ENCODE results near the gene RTP3. TPM values are rescaled to one million over a fixed set of nuclear protein-coding genes. Genes with fewer than 3 reads are reported as not detected.
A peak's percentile ranks its signal among the peaks of the same experiment; 100 is the strongest.

Gene RTP3
- total RNA-seq, 1 donor from 2014 or later: not detected

GRCh38 chr3:46508850-46509591 lies 11.2 kb downstream of the RTP3 start:
- Mint-ChIP-seq H3K36me3 (ENCODE audit: unreplicated experiment) (no peaks in the 10 kb centered on the region), H3K4me3 (ENCODE audit: unreplicated experiment) (no peak overlapping the region), H3K4me1 (ENCODE audit: unreplicated experiment) (no peaks in the 10 kb centered on the region), H3K9me3 (ENCODE audit: unreplicated experiment) (no peaks in the 10 kb centered on the region), H3K27me3 (ENCODE audit: unreplicated experiment) (no peaks in the 10 kb centered on the region), H3K27ac (ENCODE audit: unreplicated experiment) (no peak overlapping the region)
- no peak for TF ChIP-seq CTCF (IDR thresholded peaks at IDR 0.05)
- DNase-seq (ENCODE audit: extremely low spot score, unreplicated experiment): no peak

- peak; percentile 13 for DNase-seq (ENCODE audit: extremely low spot score, unreplicated experiment)
- H3K36me3 Mint-ChIP-seq (ENCODE audit: unreplicated experiment): no peaks in the 10 kb centered on the region
- H3K27ac Mint-ChIP-seq (ENCODE audit: unreplicated experiment): no peak overlapping the region
- no peaks in the 10 kb centered on the region for H3K9me3 Mint-ChIP-seq (ENCODE audit: unreplicated experiment)
- no peak overlapping the region for H3K4me3 Mint-ChIP-seq (ENCODE audit: unreplicated experiment)
- no peaks in the 10 kb centered on the region for H3K27me3 Mint-ChIP-seq (ENCODE audit: unreplicated experiment)
- H3K4me1 Mint-ChIP-seq (ENCODE audit: unreplicated experiment): no peaks in the 10 kb centered on the region
- no peak for TF ChIP-seq CTCF (IDR thresholded peaks at IDR 0.05)
Measured at GRCh38 chr3:46509661-46510187, 11.9 kb downstream of the RTP3 start.

- H3K4me1 Mint-ChIP-seq (ENCODE audit: unreplicated experiment): peaks cover 9% of the 10 kb centered on the region
- H3K4me3 Mint-ChIP-seq (ENCODE audit: unreplicated experiment): no peak overlapping the region
- TF ChIP-seq CTCF (IDR thresholded peaks at IDR 0.05): no peak
- H3K27ac Mint-ChIP-seq (ENCODE audit: unreplicated experiment): no peak overlapping the region
- DNase-seq (ENCODE audit: extremely low spot score, unreplicated experiment): no peak
- no peaks in the 10 kb centered on the region for H3K9me3 Mint-ChIP-seq (ENCODE audit: unreplicated experiment)
- H3K36me3 Mint-ChIP-seq (ENCODE audit: unreplicated experiment): no peaks in the 10 kb centered on the region
- no peaks in the 10 kb centered on the region for H3K27me3 Mint-ChIP-seq (ENCODE audit: unreplicated experiment)
Measured at GRCh38 chr3:46512191-46512749, 14.5 kb downstream of the RTP3 start.

GRCh38 chr3:46516521-46516920 lies 18.7 kb downstream of the RTP3 start:
- Mint-ChIP-seq H3K4me1 (ENCODE audit: unreplicated experiment) (peaks cover 18% of the 10 kb centered on the region), H3K4me3 (ENCODE audit: unreplicated experiment) (no peak overlapping the region), H3K36me3 (ENCODE audit: unreplicated experiment) (no peaks in the 10 kb centered on the region), H3K27ac (ENCODE audit: unreplicated experiment) (peak overlapping the region; percentile 67), H3K27me3 (ENCODE audit: unreplicated experiment) (no peaks in the 10 kb centered on the region), H3K9me3 (ENCODE audit: unreplicated experiment) (no peaks in the 10 kb centered on the region)
- TF ChIP-seq CTCF (IDR thresholded peaks at IDR 0.05): no peak
- DNase-seq (ENCODE audit: extremely low spot score, unreplicated experiment): peak; percentile 62

- peaks cover 18% of the 10 kb centered on the region for H3K4me1 Mint-ChIP-seq (ENCODE audit: unreplicated experiment)
- H3K9me3 Mint-ChIP-seq (ENCODE audit: unreplicated experiment): no peaks in the 10 kb centered on the region
- H3K4me3 Mint-ChIP-seq (ENCODE audit: unreplicated experiment): no peak overlapping the region
- no peaks in the 10 kb centered on the region for H3K27me3 Mint-ChIP-seq (ENCODE audit: unreplicated experiment)
- no peaks in the 10 kb centered on the region for H3K36me3 Mint-ChIP-seq (ENCODE audit: unreplicated experiment)
- peak; percentile 34 for DNase-seq (ENCODE audit: extremely low spot score, unreplicated experiment)
- peak overlapping the region; percentile 67 for H3K27ac Mint-ChIP-seq (ENCODE audit: unreplicated experiment)
- no peak for TF ChIP-seq CTCF (IDR thresholded peaks at IDR 0.05)
Measured at GRCh38 chr3:46517016-46517783, 19.4 kb downstream of the RTP3 start.

All from osteocyte (in vitro differentiated cells).